AG09319 (cell line): Measurements from ENCODE around the gene CASP4.

Experiments used
- DNase-seq: peaks from one replicate; pipeline ENCODE4 v3.0.0-alpha.2; 2010; ENCODE audit warnings: low read depth; ENCODE audit errors: extremely low read depth
- CTCF ChIP-seq: IDR thresholded peaks from 2 replicates; pipeline ENCODE4 v1.5.1; 2011; ENCODE audit warnings: low read depth, mild to moderate bottlenecking, inconsistent platforms, low read length, moderate library complexity

Gene CASP4

GRCh38 chr11:104999721-105000120 lies 31.3 kb upstream of the CASP4 start:
- TF ChIP-seq CTCF, result no peak
- DNase-seq, result no peak

GRCh38 chr11:104997288-104997687 lies 28.9 kb upstream of the CASP4 start:
- DNase-seq, result no peak
- TF ChIP-seq CTCF, result no peak; the same call in none of the 2 replicates

GRCh38 chr11:104995001-104995408 lies 26.6 kb upstream of the CASP4 start:
- no peak for DNase-seq

GRCh38 chr11:104992781-104993180 lies 24.4 kb upstream of the CASP4 start:
- DNase-seq, result no peak

More at GRCh38 chr11:104995001-104995408, 26.6 kb upstream of the CASP4 start:
- TF ChIP-seq CTCF, result no peak

GRCh38 chr11:104991994-104992393 lies 23.6 kb upstream of the CASP4 start:
- DNase-seq, result no peak
- no peak for TF ChIP-seq CTCF

More at GRCh38 chr11:104992781-104993180, 24.4 kb upstream of the CASP4 start:
- TF ChIP-seq CTCF, result no peak

GRCh38 chr11:104984808-104985207 lies 16.4 kb upstream of the CASP4 start:
- no peak for TF ChIP-seq CTCF
- no peak for DNase-seq

GRCh38 chr11:104979839-104980238 lies 11.5 kb upstream of the CASP4 start:
- no peak for DNase-seq
- no peak for TF ChIP-seq CTCF
